Spinal cord (tissue), 10 donors: Measurements from ENCODE around the gene SPPL2C. TPM values are rescaled to one million over a fixed set of nuclear protein-coding genes. Genes with fewer than 3 reads are reported as not detected.
A peak's percentile ranks its signal among the peaks of the same experiment; 100 is the strongest.

ENCODE experiments used
- DNase-seq, 6 donors: peaks; one replicate each; pipeline versions ENCODE4 v3.0.0 to v3.0.0-alpha.2; 2013 to 2015; ENCODE audit warnings: low spot score in 6 of 6, low read depth in 4 of 6
- H3K27ac ChIP-seq: one replicate; pipeline ENCODE4 v1.5.1; 2013; ENCODE audit warnings: low read depth, low read length, control low read depth
- H3K27me3 ChIP-seq: one replicate; pipeline ENCODE4 v1.6.1; 2013; ENCODE audit warnings: low read length; ENCODE audit not compliant: control insufficient read depth, insufficient read depth
- H3K36me3 ChIP-seq: one replicate; pipeline ENCODE4 v1.6.1; 2013; ENCODE audit warnings: low read length; ENCODE audit not compliant: control insufficient read depth, insufficient read depth
- H3K4me1 ChIP-seq: one replicate; pipeline ENCODE4 v1.6.1; 2013; ENCODE audit warnings: low read length; ENCODE audit not compliant: control insufficient read depth, insufficient read depth
- H3K4me3 ChIP-seq: one replicate; pipeline ENCODE4 v1.5.1; 2013; ENCODE audit warnings: low read depth, low read length, control low read depth
- H3K9me3 ChIP-seq: one replicate; pipeline ENCODE4 v1.6.1; 2013; ENCODE audit warnings: low read length; ENCODE audit not compliant: control insufficient read depth, insufficient read depth
- WGBS: methylation state at CpG from one replicate; pipeline ENCODE4 v1.1.5; 2013; ENCODE audit warnings: missing lambda C conversion rate; ENCODE audit not compliant: insufficient coverage; 5-methylcytosine and 5-hydroxymethylcytosine counted together
- polyA plus RNA-seq, 2 donors: library from polyadenylated mRNA; unstranded; fragments of 120-200 nt; gene quantifications; one replicate each; pipeline ENCODE4 v1.2.1, GENCODE V29; 2013; ENCODE audit not compliant: insufficient read length in 2 of 2
- total RNA-seq, 2 donors: library from RNA; depleted of rRNA in 1 of 2; stranded (reverse); fragments of 120-200 nt in 1 of 2; fragments of >200 nt in 1 of 2; gene quantifications; one replicate each; pipeline versions ENCODE4 v1.2.3 to v1.2.4, GENCODE V29; 2013 to 2014
- donor health status: healthy.

SPPL2C gene
- total and polyA plus RNA-seq, 4 donors: 0.10 to 0.38 (median 0.19) TPM; not detected in 1

- no peak overlapping the region for H3K4me3 ChIP-seq
- WGBS: 76% methylated on average over 8 of the region's 8 CpGs
- DNase-seq: peak in 1 of 6 donors; percentile 53
- no peaks in the 10 kb centered on the region for H3K9me3 ChIP-seq
- peaks cover 9% of the 10 kb centered on the region for H3K36me3 ChIP-seq
- H3K27ac ChIP-seq: no peak overlapping the region
- no peaks in the 10 kb centered on the region for H3K27me3 ChIP-seq
- no peaks in the 10 kb centered on the region for H3K4me1 ChIP-seq
Observed at GRCh38 chr17:45838751-45839295, 5.9 kb upstream of the SPPL2C start.

GRCh38 chr17:45839442-45839841 lies 5.2 kb upstream of the SPPL2C start:
- H3K36me3 ChIP-seq: peaks cover 6% of the 10 kb centered on the region
- no peak overlapping the region for H3K4me3 ChIP-seq
- no peaks in the 10 kb centered on the region for H3K9me3 ChIP-seq
- WGBS: 94% methylated on average over 4 of the region's 4 CpGs
- H3K4me1 ChIP-seq: no peaks in the 10 kb centered on the region
- no peaks in the 10 kb centered on the region for H3K27me3 ChIP-seq
- DNase-seq: no peak
- H3K27ac ChIP-seq: no peak overlapping the region

- no peaks in the 10 kb centered on the region for H3K4me1 ChIP-seq
- DNase-seq: peak in 2 of 6 donors; percentile 57 to 85
- H3K36me3 ChIP-seq: no peaks in the 10 kb centered on the region
- H3K27me3 ChIP-seq: no peaks in the 10 kb centered on the region
- no peaks in the 10 kb centered on the region for H3K9me3 ChIP-seq
- 63% methylated on average over 2 of the region's 9 CpGs for WGBS
- no peak overlapping the region for H3K27ac ChIP-seq
- H3K4me3 ChIP-seq: no peak overlapping the region
Observed at GRCh38 chr17:45841186-45841585, 3.5 kb upstream of the SPPL2C start.

- Histone ChIP-seq H3K36me3 (no peaks in the 10 kb centered on the region), H3K4me3 (no peak overlapping the region), H3K27ac (no peak overlapping the region), H3K27me3 (no peaks in the 10 kb centered on the region), H3K9me3 (no peaks in the 10 kb centered on the region), H3K4me1 (no peaks in the 10 kb centered on the region)
- peak in 1 of 6 donors; percentile 78 for DNase-seq
- WGBS: no CpG with 5 or more reads among the region's 7 CpGs
Observed at GRCh38 chr17:45841883-45842525, 2.7 kb upstream of the SPPL2C start.

GRCh38 chr17:45843722-45844121 lies 959 bp upstream of the SPPL2C start:
- Histone ChIP-seq H3K36me3 (peaks cover 1% of the 10 kb centered on the region), H3K4me1 (peaks cover 5% of the 10 kb centered on the region), H3K27ac (no peak overlapping the region), H3K4me3 (no peak overlapping the region), H3K27me3 (no peaks in the 10 kb centered on the region), H3K9me3 (no peaks in the 10 kb centered on the region)
- WGBS: 79% methylated on average over 2 of the region's 4 CpGs
- no peak for DNase-seq

- WGBS: 92% methylated on average over 35 of the region's 35 CpGs
- no peak overlapping the region for H3K27ac ChIP-seq
- no peaks in the 10 kb centered on the region for H3K9me3 ChIP-seq
- H3K36me3 ChIP-seq: peaks cover 6% of the 10 kb centered on the region
- H3K27me3 ChIP-seq: no peaks in the 10 kb centered on the region
- peaks cover 10% of the 10 kb centered on the region for H3K4me1 ChIP-seq
- no peak overlapping the region for H3K4me3 ChIP-seq
- DNase-seq: no peak
Observed at GRCh38 chr17:45845376-45846185, 900 bp downstream of the SPPL2C start.

- H3K27me3 ChIP-seq: no peaks in the 10 kb centered on the region
- DNase-seq: no peak
- no peak overlapping the region for H3K27ac ChIP-seq
- peaks cover 6% of the 10 kb centered on the region for H3K36me3 ChIP-seq
- peaks cover 10% of the 10 kb centered on the region for H3K4me1 ChIP-seq
- WGBS: 94% methylated on average over 10 of the region's 10 CpGs
- H3K4me3 ChIP-seq: no peak overlapping the region
- H3K9me3 ChIP-seq: no peaks in the 10 kb centered on the region
Observed at GRCh38 chr17:45846223-45846622, 1.5 kb downstream of the SPPL2C start.

GRCh38 chr17:45846646-45847045 lies 2.0 kb downstream of the SPPL2C start:
- WGBS: 78% methylated on average over 9 of the region's 9 CpGs

GRCh38 chr17:45847101-45847500 lies 2.4 kb downstream of the SPPL2C start:
- Histone ChIP-seq H3K36me3 (peaks cover 6% of the 10 kb centered on the region), H3K27ac (no peak overlapping the region), H3K27me3 (no peaks in the 10 kb centered on the region), H3K4me1 (peaks cover 12% of the 10 kb centered on the region), H3K4me3 (no peak overlapping the region), H3K9me3 (no peaks in the 10 kb centered on the region)
- DNase-seq: no peak
- 92% methylated on average over 4 of the region's 4 CpGs for WGBS

More at GRCh38 chr17:45846646-45847045, 2.0 kb downstream of the SPPL2C start:
- no peak overlapping the region for H3K4me3 ChIP-seq
- no peaks in the 10 kb centered on the region for H3K27me3 ChIP-seq
- H3K36me3 ChIP-seq: peaks cover 6% of the 10 kb centered on the region
- no peak overlapping the region for H3K27ac ChIP-seq
- H3K4me1 ChIP-seq: peaks cover 12% of the 10 kb centered on the region
- no peak for DNase-seq
- no peaks in the 10 kb centered on the region for H3K9me3 ChIP-seq
